ENCODE results near the gene SHANK2.
A peak's percentile ranks its signal among the peaks of the same experiment; 100 is the strongest.

The SHANK2 gene

GRCh38 chr11:71248251-71248570, 4.2 kb downstream of the SHANK2 start:
- no peak overlapping the region for H3K23ac ChIP-seq (ENCODE audit: low read depth, low read length, poor library complexity)
- H4K91ac ChIP-seq (ENCODE audit: low read depth, low read length, poor library complexity): no peak overlapping the region
- no peak for DNase-seq (ENCODE audit: low spot score)
- no peak overlapping the region for H3K4ac ChIP-seq (ENCODE audit: low read length)
- H2AK5ac ChIP-seq (ENCODE audit: low read depth, low read length): peak overlapping the region; percentile 24
- H2BK15ac ChIP-seq (ENCODE audit: low read length): peak overlapping the region; percentile 45
- H3K4me1 ChIP-seq (ENCODE audit: control insufficient read depth in 2 of 2, insufficient read depth in 1 of 2, low read depth in 1 of 2, low read length in 2 of 2): peaks cover 5 to 30% of the 10 kb centered on the region in 2 donors
- no peak overlapping the region for H2BK12ac ChIP-seq (ENCODE audit: low read length)
- no peaks in the 10 kb centered on the region for H3K9me3 ChIP-seq (replicated peaks in 1 of 2; ENCODE audit: control insufficient read depth in 2 of 2, insufficient read depth in 1 of 2, low read depth in 1 of 2, low read length in 2 of 2)
- H3K27ac ChIP-seq (replicated peaks; ENCODE audit: low read length): no peak overlapping the region
- peaks cover 9 to 67% (median 35%) of the 10 kb centered on the region in 3 experiments for H3K27me3 ChIP-seq (ENCODE audit: control insufficient read depth in 3 of 3, insufficient read depth in 3 of 3, low read depth in 1 of 3, low read length in 3 of 3)
- H3K4me2 ChIP-seq (ENCODE audit: insufficient read depth, low read length, poor library complexity, severe bottlenecking): no peak overlapping the region
- no peaks in the 10 kb centered on the region for H3K79me1 ChIP-seq (ENCODE audit: low read depth, low read length)
- no CpG with 5 or more reads among the region's 13 CpGs for WGBS, 2 donors (ENCODE audit: extremely low coverage in 2 of 2, insufficient read length in 2 of 2, insufficient replicate concordance in 1 of 2)
- H4K8ac ChIP-seq (ENCODE audit: low read depth, low read length): no peak overlapping the region
- H3K9ac ChIP-seq (ENCODE audit: low read depth, low read length, poor library complexity): peak overlapping the region; percentile 12
- no peak overlapping the region for H3K14ac ChIP-seq (ENCODE audit: low read length)
- no peak overlapping the region for H2AFZ ChIP-seq (ENCODE audit: low read length)
- H3K36me3 ChIP-seq (replicated peaks in 1 of 2; ENCODE audit: control insufficient read depth in 2 of 2, insufficient read depth in 2 of 2, low read length in 2 of 2): no peaks in the 10 kb centered on the region
- no peak overlapping the region for H3K4me3 ChIP-seq (ENCODE audit: low read length in 2 of 2)
- H3K18ac ChIP-seq (ENCODE audit: low read length): peak overlapping the region; percentile 7
- peak overlapping the region; percentile 58 for H2BK5ac ChIP-seq (ENCODE audit: low read length)
- H2BK120ac ChIP-seq (ENCODE audit: low read depth, low read length): no peak overlapping the region

- Histone ChIP-seq H2BK120ac (ENCODE audit: low read depth, low read length) (no peak overlapping the region), H4K8ac (ENCODE audit: low read depth, low read length) (no peak overlapping the region), H3K14ac (ENCODE audit: low read length) (no peak overlapping the region), H3K4me1 (ENCODE audit: control insufficient read depth in 2 of 2, insufficient read depth in 1 of 2, low read depth in 1 of 2, low read length in 2 of 2) (peaks cover 5 to 30% of the 10 kb centered on the region in 2 donors), H2BK15ac (ENCODE audit: low read length) (peak overlapping the region; percentile 45), H3K9ac (ENCODE audit: low read depth, low read length, poor library complexity) (no peak overlapping the region), H3K4me2 (ENCODE audit: insufficient read depth, low read length, poor library complexity, severe bottlenecking) (no peak overlapping the region), H3K36me3 (replicated peaks in 1 of 2; ENCODE audit: control insufficient read depth in 2 of 2, insufficient read depth in 2 of 2, low read length in 2 of 2) (no peaks in the 10 kb centered on the region), H3K4me3 (ENCODE audit: low read length in 2 of 2) (no peak overlapping the region), H3K79me1 (ENCODE audit: low read depth, low read length) (no peaks in the 10 kb centered on the region), H2BK5ac (ENCODE audit: low read length) (no peak overlapping the region), H2BK12ac (ENCODE audit: low read length) (no peak overlapping the region), H4K91ac (ENCODE audit: low read depth, low read length, poor library complexity) (no peak overlapping the region), H3K27ac (replicated peaks; ENCODE audit: low read length) (peak overlapping the region; percentile 8), H3K9me3 (replicated peaks in 1 of 2; ENCODE audit: control insufficient read depth in 2 of 2, insufficient read depth in 1 of 2, low read depth in 1 of 2, low read length in 2 of 2) (no peaks in the 10 kb centered on the region), H3K27me3 (ENCODE audit: control insufficient read depth in 3 of 3, insufficient read depth in 3 of 3, low read depth in 1 of 3, low read length in 3 of 3) (peaks cover 9 to 62% (median 32%) of the 10 kb centered on the region in 3 experiments), H3K23ac (ENCODE audit: low read depth, low read length, poor library complexity) (no peak overlapping the region), H3K4ac (ENCODE audit: low read length) (no peak overlapping the region), H2AK5ac (ENCODE audit: low read depth, low read length) (peak overlapping the region; percentile 24), H3K18ac (ENCODE audit: low read length) (peak overlapping the region; percentile 24), H2AFZ (ENCODE audit: low read length) (no peak overlapping the region)
- DNase-seq (ENCODE audit: low spot score): no peak
- no CpG with 5 or more reads among the region's 16 CpGs for WGBS, 2 donors (ENCODE audit: extremely low coverage in 2 of 2, insufficient read length in 2 of 2, insufficient replicate concordance in 1 of 2)
Observed at GRCh38 chr11:71247551-71248250, 4.7 kb downstream of the SHANK2 start.

- no peaks in the 10 kb centered on the region for H3K9me3 ChIP-seq (replicated peaks in 1 of 2; ENCODE audit: control insufficient read depth in 2 of 2, insufficient read depth in 1 of 2, low read depth in 1 of 2, low read length in 2 of 2)
- no peak overlapping the region for H3K14ac ChIP-seq (ENCODE audit: low read length)
- H3K4me3 ChIP-seq (ENCODE audit: low read length in 2 of 2): no peak overlapping the region
- no peak overlapping the region for H4K91ac ChIP-seq (ENCODE audit: low read depth, low read length, poor library complexity)
- no peak overlapping the region for H2BK12ac ChIP-seq (ENCODE audit: low read length)
- no peak overlapping the region for H2AFZ ChIP-seq (ENCODE audit: low read length)
- H4K8ac ChIP-seq (ENCODE audit: low read depth, low read length): no peak overlapping the region
- peaks cover 9 to 51% (median 25%) of the 10 kb centered on the region in 3 experiments for H3K27me3 ChIP-seq (ENCODE audit: control insufficient read depth in 3 of 3, insufficient read depth in 3 of 3, low read depth in 1 of 3, low read length in 3 of 3)
- H3K79me1 ChIP-seq (ENCODE audit: low read depth, low read length): no peaks in the 10 kb centered on the region
- H2BK5ac ChIP-seq (ENCODE audit: low read length): no peak overlapping the region
- peak overlapping the region; percentile 15 for H3K4me2 ChIP-seq (ENCODE audit: insufficient read depth, low read length, poor library complexity, severe bottlenecking)
- H3K9ac ChIP-seq (ENCODE audit: low read depth, low read length, poor library complexity): no peak overlapping the region
- no peak overlapping the region for H3K4ac ChIP-seq (ENCODE audit: low read length)
- H2AK5ac ChIP-seq (ENCODE audit: low read depth, low read length): no peak overlapping the region
- H3K23ac ChIP-seq (ENCODE audit: low read depth, low read length, poor library complexity): no peak overlapping the region
- DNase-seq (ENCODE audit: low spot score): no peak
- WGBS, 2 donors (ENCODE audit: extremely low coverage in 2 of 2, insufficient read length in 2 of 2, insufficient replicate concordance in 1 of 2): no CpG with 5 or more reads among the region's 3 CpGs
- H3K27ac ChIP-seq (replicated peaks; ENCODE audit: low read length): no peak overlapping the region
- H2BK15ac ChIP-seq (ENCODE audit: low read length): no peak overlapping the region
- peaks cover 5 to 30% of the 10 kb centered on the region in 2 donors for H3K4me1 ChIP-seq (ENCODE audit: control insufficient read depth in 2 of 2, insufficient read depth in 1 of 2, low read depth in 1 of 2, low read length in 2 of 2)
- no peak overlapping the region for H2BK120ac ChIP-seq (ENCODE audit: low read depth, low read length)
- H3K18ac ChIP-seq (ENCODE audit: low read length): no peak overlapping the region
- H3K36me3 ChIP-seq (replicated peaks in 1 of 2; ENCODE audit: control insufficient read depth in 2 of 2, insufficient read depth in 2 of 2, low read length in 2 of 2): no peaks in the 10 kb centered on the region
Observed at GRCh38 chr11:71246559-71246958, 5.8 kb downstream of the SHANK2 start.

GRCh38 chr11:71245601-71246391, 6.6 kb downstream of the SHANK2 start:
- H3K18ac ChIP-seq (ENCODE audit: low read length): peak overlapping the region; percentile 74
- H3K4me2 ChIP-seq (ENCODE audit: insufficient read depth, low read length, poor library complexity, severe bottlenecking): no peak overlapping the region
- no peaks in the 10 kb centered on the region for H3K9me3 ChIP-seq (replicated peaks in 1 of 2; ENCODE audit: control insufficient read depth in 2 of 2, insufficient read depth in 1 of 2, low read depth in 1 of 2, low read length in 2 of 2)
- WGBS, 2 donors (ENCODE audit: extremely low coverage in 2 of 2, insufficient read length in 2 of 2, insufficient replicate concordance in 1 of 2): no CpG with 5 or more reads among the region's 19 CpGs
- peak overlapping the region; percentile 95 for H2BK15ac ChIP-seq (ENCODE audit: low read length)
- peak overlapping the region; percentile 44 for H2BK5ac ChIP-seq (ENCODE audit: low read length)
- no peak overlapping the region for H3K27ac ChIP-seq (replicated peaks; ENCODE audit: low read length)
- H3K4me3 ChIP-seq (ENCODE audit: low read length in 2 of 2): no peak overlapping the region
- H3K9ac ChIP-seq (ENCODE audit: low read depth, low read length, poor library complexity): no peak overlapping the region
- H3K36me3 ChIP-seq (replicated peaks in 1 of 2; ENCODE audit: control insufficient read depth in 2 of 2, insufficient read depth in 2 of 2, low read length in 2 of 2): no peaks in the 10 kb centered on the region
- peak overlapping the region; percentile 9 for H4K91ac ChIP-seq (ENCODE audit: low read depth, low read length, poor library complexity)
- no peak overlapping the region for H2AFZ ChIP-seq (ENCODE audit: low read length)
- H3K79me1 ChIP-seq (ENCODE audit: low read depth, low read length): no peaks in the 10 kb centered on the region
- peak overlapping the region; percentile 99 for H2AK5ac ChIP-seq (ENCODE audit: low read depth, low read length)
- no peak overlapping the region for H3K4ac ChIP-seq (ENCODE audit: low read length)
- no peak overlapping the region for H4K8ac ChIP-seq (ENCODE audit: low read depth, low read length)
- no peak overlapping the region for H3K23ac ChIP-seq (ENCODE audit: low read depth, low read length, poor library complexity)
- DNase-seq (ENCODE audit: low spot score): no peak
- peak overlapping the region; percentile 89 for H2BK120ac ChIP-seq (ENCODE audit: low read depth, low read length)
- H3K4me1 ChIP-seq (ENCODE audit: control insufficient read depth in 2 of 2, insufficient read depth in 1 of 2, low read depth in 1 of 2, low read length in 2 of 2): peaks cover 5 to 34% of the 10 kb centered on the region in 2 donors
- no peak overlapping the region for H3K14ac ChIP-seq (ENCODE audit: low read length)
- peaks cover 4 to 44% (median 17%) of the 10 kb centered on the region in 3 experiments for H3K27me3 ChIP-seq (ENCODE audit: control insufficient read depth in 3 of 3, insufficient read depth in 3 of 3, low read depth in 1 of 3, low read length in 3 of 3)
- H2BK12ac ChIP-seq (ENCODE audit: low read length): peak overlapping the region; percentile 75
